Activated T-helper 17 cell treated with anti-CD3 and anti-CD28 coated beads, Interleukin-2, amount 50 U/mL, for 72 hours (primary cell): Measurements from ENCODE around the gene GTF2H4. TPM values are rescaled to one million over a fixed set of nuclear protein-coding genes. Genes with fewer than 3 reads are reported as not detected.
"Not testable (repeated sequence)": the region's sequence is repeated elsewhere in the genome, so short reads cannot be mapped to it uniquely, and the experiment has no call there.

Experiments used
- ATAC-seq: fragments of 150-1000 bp; cut with Tn5 transposase; replicated peaks from 2 replicates; pipeline ENCODE4 v1.10.0; 2021; ENCODE audit warnings: mild to moderate bottlenecking, moderate library complexity
- H3K27ac Mint-ChIP-seq: one replicate; pipeline ENCODE4 v1.8.0; 2022; ENCODE audit warnings: mixed read lengths
- H3K27me3 Mint-ChIP-seq: one replicate; pipeline ENCODE4 v1.8.0; 2022; ENCODE audit warnings: mixed read lengths
- H3K36me3 Mint-ChIP-seq: one replicate; pipeline ENCODE4 v1.8.0; 2022; ENCODE audit warnings: low read depth, mild to moderate bottlenecking, mixed read lengths
- H3K4me1 Mint-ChIP-seq: one replicate; pipeline ENCODE4 v1.8.0; 2022; ENCODE audit warnings: mixed read lengths
- H3K4me3 Mint-ChIP-seq: one replicate; pipeline ENCODE4 v1.8.0; 2022; ENCODE audit warnings: mild to moderate bottlenecking, mixed read lengths
- H3K9me3 Mint-ChIP-seq: one replicate; pipeline ENCODE4 v1.8.0; 2022; ENCODE audit warnings: mixed read lengths
- total RNA-seq, 2 donors: library from RNA; stranded (reverse); gene quantifications; one replicate each; pipeline ENCODE4 v1.2.3, GENCODE V29; 2022

Gene GTF2H4
- 10 to 100 TPM; 34.3 to 39.9 TPM for total RNA-seq

DNA sequence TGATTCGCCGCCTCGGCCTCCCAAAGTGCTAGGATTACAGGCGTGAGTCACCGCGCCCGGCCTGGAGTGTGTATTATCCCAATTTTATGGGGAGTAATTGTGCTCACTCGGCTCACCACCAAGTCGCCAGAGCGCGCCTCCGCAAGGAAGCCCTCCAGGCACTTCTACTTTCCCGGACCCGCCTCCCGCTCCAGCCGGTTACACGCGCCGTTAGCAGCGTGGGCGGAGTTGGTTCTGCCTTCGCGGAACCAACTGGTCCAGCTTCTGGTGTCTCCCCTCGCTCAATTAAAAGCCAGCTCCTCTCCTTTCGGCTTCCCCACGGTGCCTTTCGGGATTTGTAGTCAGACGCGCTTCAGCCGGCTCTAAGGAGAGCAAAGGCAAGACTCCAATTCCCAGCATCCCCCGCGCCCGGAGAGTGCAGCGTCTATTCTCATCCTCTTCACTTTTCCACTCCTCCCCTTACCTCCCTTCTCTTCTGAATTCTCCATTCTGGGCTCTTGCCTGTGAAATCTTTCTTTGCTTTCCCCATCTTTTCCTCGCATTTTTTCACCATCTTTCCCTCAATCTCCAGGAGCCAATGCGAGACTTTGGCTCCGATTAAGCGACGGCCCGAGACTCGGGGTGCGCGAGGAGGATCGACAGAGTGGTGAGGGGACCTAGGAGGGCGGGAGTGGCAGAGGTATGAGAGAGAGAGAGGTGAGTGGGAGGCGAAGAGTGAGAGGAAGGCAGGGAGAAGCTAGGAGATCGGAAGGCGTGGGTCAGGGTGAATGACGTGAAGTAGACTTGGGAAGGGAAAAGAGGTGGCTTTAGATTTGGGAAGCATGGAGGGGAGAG, at the start of gene GTF2H4:
Gene GTF2H4 (plus strand): TSS at position 450 of the 834 bp plus-strand sequence.
- no peaks in the 10 kb centered on the region for H3K9me3 Mint-ChIP-seq
- no peaks in the 10 kb centered on the region for H3K27me3 Mint-ChIP-seq
- peaks cover 14% of the 10 kb centered on the region for H3K4me1 Mint-ChIP-seq
- H3K36me3 Mint-ChIP-seq = peaks cover 43% of the 10 kb centered on the region
- H3K27ac Mint-ChIP-seq = peak within 1 kb of the TSS; percentile 94
- peak within 1 kb of the TSS; percentile 98 for H3K4me3 Mint-ChIP-seq
- ATAC-seq = peak; percentile 99

DNA sequence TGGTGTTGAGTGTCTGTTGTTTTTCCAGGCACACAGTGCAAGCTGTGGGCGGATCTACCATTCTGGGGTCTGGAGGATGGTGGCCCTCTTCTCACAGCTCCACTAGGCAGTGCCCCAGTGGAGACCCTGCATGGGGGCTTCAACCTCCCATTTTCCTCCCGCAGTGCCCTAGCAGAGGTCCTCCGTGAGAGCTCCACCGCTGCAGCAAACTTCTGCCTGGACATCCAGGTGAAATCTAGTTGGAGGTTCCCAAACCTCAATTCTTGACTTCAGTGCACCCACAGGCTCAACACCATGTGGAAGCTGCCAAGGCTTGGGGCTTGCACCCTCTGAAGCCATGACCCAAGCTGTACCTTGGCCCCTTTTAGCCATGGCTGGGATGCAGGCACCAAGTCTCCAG, 48.3 kb upstream of the GTF2H4 start:
- not testable (repeated sequence) for H3K9me3 Mint-ChIP-seq, ATAC-seq, H3K36me3 Mint-ChIP-seq, H3K27ac Mint-ChIP-seq, H3K4me3 Mint-ChIP-seq, H3K27me3 Mint-ChIP-seq
- peaks cover 16% of the 10 kb centered on the region for H3K4me1 Mint-ChIP-seq

DNA sequence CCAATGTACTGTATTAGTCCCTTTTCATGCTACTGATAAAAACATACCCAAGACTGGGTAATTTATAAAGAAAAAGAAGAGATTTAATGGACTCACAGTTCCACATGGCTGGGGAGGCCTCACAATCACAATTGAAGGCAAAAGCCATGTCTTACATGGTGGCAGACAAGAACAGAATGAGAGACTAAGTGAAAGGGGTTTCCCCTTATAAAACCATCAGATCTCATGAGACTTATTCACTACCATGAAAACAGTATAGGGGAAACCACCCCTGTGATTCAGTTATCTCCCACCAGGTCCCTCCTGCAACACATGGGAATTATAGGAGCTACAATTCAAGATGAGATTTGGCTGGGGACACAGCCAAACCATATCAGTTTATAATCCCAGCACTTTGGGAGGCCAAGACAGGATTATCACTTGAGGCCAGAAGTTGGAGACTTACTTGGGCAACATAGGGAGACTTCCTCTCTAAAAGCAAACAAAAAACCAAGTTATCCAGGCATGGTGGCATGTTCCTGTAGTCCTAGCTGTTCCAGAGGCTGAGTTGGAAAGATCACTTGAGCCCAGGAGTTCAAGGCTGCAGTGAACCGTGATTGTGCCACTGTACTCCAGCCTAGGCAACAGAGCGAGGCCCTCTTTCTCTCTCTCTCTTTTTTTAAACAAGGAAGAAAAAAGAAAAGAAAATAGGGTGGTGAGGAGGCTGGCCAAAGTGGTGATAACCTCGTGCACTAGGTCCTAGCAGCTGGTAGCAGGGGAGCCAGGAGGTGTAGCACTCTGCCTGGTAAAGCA, 46.6 kb upstream of the GTF2H4 start:
- peak; percentile 90 for ATAC-seq
- Mint-ChIP-seq H3K27me3 (no peaks in the 10 kb centered on the region), H3K36me3 (no peaks in the 10 kb centered on the region), H3K27ac (peak overlapping the region; percentile 73), H3K9me3 (peaks cover 10% of the 10 kb centered on the region), H3K4me3 (peak overlapping the region; percentile 62), H3K4me1 (peaks cover 16% of the 10 kb centered on the region)

DNA sequence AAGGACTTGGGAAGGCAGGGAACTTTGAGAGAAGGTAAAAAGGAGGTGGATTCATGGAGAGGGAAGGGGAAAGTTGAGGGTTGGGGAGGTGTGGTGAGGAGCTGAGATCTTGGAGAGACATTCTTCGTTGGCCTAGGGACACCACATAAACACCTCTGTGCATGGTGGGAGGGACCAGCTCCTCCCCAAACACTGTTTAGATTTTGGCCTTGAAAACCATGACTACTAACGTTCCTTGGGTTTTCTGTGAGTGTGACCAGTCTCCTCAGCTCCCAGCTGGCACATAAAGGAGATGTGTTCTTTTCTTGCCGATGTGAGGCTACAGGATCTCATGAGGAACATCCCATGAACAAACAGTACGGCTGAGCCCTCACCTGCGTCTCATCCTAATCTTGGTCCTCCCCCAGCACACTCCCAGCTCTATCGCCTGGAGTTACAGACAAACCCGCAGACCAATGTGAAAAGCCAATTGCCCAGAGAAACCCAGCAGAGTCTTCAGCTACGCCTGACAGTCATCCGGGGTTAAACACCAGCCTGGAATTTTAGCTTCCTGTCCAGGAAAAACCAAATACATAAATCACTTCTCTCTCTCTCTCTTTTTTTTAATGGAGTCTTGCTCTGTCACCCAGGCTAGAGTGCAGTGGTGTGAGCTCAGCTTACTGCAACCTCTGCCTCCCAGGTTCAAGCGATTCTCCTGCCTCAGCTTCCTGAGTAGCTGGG, 45.7 kb upstream of the GTF2H4 start:
- no peak overlapping the region for H3K4me3 Mint-ChIP-seq
- H3K36me3 Mint-ChIP-seq = no peaks in the 10 kb centered on the region
- peaks cover 10% of the 10 kb centered on the region for H3K9me3 Mint-ChIP-seq
- H3K4me1 Mint-ChIP-seq = peaks cover 16% of the 10 kb centered on the region
- no peak for ATAC-seq
- H3K27ac Mint-ChIP-seq = peak overlapping the region; percentile 73
- no peaks in the 10 kb centered on the region for H3K27me3 Mint-ChIP-seq

DNA sequence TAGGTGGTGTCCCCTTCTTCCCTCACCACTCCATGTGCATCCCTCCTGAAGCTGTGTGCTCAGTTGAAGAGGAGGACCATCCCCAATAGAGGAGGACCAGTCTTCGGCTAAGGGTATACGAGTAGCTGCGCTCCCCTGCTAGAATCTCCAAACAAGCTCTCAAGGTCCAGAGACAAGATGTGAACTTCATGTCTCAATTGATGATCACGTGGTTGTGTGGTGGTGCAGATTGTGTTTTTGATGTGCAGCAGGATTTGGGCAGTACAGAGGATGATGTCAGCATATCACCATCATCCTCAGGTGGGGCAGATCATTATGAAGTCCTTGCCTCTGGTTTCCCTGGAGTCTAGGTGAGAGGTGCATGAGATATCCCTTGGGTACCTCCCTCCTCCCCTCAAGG, 43.7 kb upstream of the GTF2H4 start:
- Mint-ChIP-seq H3K9me3 (peaks cover 6% of the 10 kb centered on the region), H3K27me3 (no peaks in the 10 kb centered on the region), H3K4me3 (no peak overlapping the region), H3K36me3 (no peaks in the 10 kb centered on the region), H3K27ac (no peak overlapping the region), H3K4me1 (peaks cover 11% of the 10 kb centered on the region)
- no peak for ATAC-seq

DNA sequence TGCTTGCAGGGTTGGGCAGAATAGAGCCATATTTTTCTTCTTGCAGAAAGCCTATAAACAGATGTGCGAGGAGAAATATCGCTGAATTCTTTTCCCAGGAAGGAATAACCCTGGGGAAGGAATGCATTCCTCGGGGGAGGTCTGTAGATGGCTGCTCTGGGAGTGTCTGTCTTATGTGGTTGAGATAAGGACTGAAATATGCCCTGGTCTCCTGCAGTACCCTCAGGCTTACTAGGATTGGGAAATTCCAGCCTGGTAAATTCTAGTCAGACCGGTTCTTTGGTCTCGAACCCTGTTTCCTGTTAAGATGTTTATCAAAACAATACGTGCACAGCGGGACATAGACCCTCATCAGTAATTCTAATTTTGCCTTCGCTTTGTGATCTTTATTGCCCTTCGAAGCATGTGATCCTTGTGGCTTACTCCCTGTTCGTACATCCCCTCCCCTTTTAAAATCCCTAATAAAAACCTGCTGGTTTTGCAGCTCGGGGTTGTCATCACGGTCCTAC, 38.7 kb upstream of the GTF2H4 start:
- not testable (repeated sequence) for H3K4me1 Mint-ChIP-seq, H3K27me3 Mint-ChIP-seq, ATAC-seq, H3K36me3 Mint-ChIP-seq, H3K9me3 Mint-ChIP-seq, H3K27ac Mint-ChIP-seq, H3K4me3 Mint-ChIP-seq

DNA sequence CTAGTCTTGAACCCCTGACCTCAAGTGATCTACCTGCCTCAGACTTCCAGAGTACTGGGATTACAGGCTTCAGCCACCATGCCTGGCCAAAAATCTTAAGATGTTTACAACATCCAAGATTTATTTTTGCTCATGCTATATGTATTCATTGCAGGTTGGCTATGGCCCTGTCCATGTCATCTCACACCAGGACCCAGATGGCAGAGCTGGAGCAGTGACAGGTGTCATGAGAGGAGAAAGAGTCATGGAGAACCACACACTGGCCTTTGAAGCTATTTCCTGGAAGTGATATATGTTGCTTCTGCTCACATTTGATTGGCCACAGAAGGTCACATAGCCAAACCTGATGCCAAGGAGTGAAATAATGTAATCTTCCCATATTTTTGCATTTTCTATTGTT, 37.5 kb upstream of the GTF2H4 start:
- no peaks in the 10 kb centered on the region for H3K36me3 Mint-ChIP-seq
- peak overlapping the region; percentile 78 for H3K27ac Mint-ChIP-seq
- peak; percentile 90 for ATAC-seq

DNA sequence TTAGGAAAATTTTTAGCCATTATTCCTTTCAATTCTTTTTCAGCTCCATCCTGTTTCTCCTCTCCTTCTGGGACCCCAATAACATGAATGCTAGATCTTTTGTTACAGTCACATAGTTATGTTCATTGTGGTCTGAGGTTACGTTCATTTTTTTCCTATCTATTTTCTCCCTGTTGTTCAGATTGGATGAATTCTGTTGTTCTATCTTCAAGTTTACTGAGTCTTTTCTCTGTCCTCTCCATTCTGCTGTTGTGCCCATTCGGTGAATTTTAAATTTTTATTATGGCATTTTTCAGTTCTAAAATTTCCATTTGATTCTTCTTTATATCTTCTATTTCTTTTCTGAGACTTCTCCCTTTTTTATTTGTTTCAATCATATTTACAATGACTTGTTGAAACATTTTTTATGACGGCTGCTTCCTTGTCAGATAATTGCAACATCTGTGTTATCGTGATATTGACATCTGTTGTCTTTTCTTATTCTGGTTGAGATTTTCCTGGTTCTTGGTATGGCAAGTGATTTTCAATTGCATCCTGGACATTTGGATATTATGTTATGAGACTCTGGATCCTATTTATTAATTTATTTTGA, 36.3 kb upstream of the GTF2H4 start:
- H3K4me3 Mint-ChIP-seq = peak overlapping the region; percentile 22
- peaks cover 7% of the 10 kb centered on the region for H3K9me3 Mint-ChIP-seq
- H3K4me1 Mint-ChIP-seq = peaks cover 8% of the 10 kb centered on the region
- H3K36me3 Mint-ChIP-seq = no peaks in the 10 kb centered on the region
- H3K27ac Mint-ChIP-seq = peak overlapping the region; percentile 78
- no peaks in the 10 kb centered on the region for H3K27me3 Mint-ChIP-seq
- no peak for ATAC-seq

More for the DNA sequence above, 37.5 kb upstream of the GTF2H4 start:
- Mint-ChIP-seq H3K9me3 (peaks cover 7% of the 10 kb centered on the region), H3K4me3 (peak overlapping the region; percentile 22), H3K27me3 (no peaks in the 10 kb centered on the region), H3K4me1 (peaks cover 8% of the 10 kb centered on the region)

DNA sequence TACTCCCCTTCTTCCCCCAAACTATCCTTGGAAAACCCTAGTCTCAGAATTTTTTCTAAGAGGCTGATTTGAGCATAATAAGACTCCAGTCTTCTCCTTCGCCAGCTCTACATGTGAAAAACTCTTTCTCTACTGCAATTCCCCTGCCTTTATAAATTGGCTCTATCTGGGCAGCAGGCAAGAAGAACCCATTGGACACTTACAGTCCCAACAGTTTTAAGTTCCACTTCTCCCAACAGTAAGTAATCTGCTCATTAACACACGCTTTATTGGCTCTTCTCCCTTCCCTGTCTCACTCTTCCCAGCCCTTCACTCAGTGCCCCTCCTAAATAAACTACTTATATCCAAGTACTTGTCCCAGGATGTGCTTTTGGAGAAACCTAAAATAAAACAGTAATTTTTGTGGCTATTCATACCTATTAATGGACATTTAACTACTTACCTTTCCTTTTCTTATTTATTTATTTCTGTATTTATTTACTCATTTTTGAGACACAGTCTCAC, 34.8 kb upstream of the GTF2H4 start:
- Mint-ChIP-seq H3K27me3 (no peaks in the 10 kb centered on the region), H3K27ac (peak overlapping the region; percentile 25), H3K9me3 (peaks cover 7% of the 10 kb centered on the region), H3K4me1 (peaks cover 16% of the 10 kb centered on the region), H3K36me3 (no peaks in the 10 kb centered on the region), H3K4me3 (no peak overlapping the region)
- ATAC-seq = no peak

DNA sequence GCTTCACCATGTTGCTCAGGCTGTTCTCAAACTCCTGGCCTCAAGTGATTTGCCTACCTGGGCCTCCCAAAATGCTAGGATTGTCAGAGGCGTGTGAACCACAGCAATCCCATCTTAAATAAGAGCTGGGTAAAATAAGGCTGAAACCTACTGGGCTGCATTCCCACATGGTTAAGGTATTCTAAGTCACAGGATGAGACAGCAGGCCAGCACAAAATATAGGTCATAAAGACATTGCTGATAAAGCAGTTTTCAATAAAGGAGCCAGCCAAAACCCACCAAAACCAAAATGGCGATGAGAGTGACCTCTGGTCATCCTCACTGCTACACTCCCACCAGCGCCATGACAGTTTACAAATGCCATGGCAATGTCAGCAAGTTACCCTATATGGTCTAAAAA, 34.2 kb upstream of the GTF2H4 start:
- peaks cover 16% of the 10 kb centered on the region for H3K4me1 Mint-ChIP-seq
- not testable (repeated sequence) for H3K27me3 Mint-ChIP-seq, H3K4me3 Mint-ChIP-seq, H3K36me3 Mint-ChIP-seq, H3K9me3 Mint-ChIP-seq, ATAC-seq, H3K27ac Mint-ChIP-seq

DNA sequence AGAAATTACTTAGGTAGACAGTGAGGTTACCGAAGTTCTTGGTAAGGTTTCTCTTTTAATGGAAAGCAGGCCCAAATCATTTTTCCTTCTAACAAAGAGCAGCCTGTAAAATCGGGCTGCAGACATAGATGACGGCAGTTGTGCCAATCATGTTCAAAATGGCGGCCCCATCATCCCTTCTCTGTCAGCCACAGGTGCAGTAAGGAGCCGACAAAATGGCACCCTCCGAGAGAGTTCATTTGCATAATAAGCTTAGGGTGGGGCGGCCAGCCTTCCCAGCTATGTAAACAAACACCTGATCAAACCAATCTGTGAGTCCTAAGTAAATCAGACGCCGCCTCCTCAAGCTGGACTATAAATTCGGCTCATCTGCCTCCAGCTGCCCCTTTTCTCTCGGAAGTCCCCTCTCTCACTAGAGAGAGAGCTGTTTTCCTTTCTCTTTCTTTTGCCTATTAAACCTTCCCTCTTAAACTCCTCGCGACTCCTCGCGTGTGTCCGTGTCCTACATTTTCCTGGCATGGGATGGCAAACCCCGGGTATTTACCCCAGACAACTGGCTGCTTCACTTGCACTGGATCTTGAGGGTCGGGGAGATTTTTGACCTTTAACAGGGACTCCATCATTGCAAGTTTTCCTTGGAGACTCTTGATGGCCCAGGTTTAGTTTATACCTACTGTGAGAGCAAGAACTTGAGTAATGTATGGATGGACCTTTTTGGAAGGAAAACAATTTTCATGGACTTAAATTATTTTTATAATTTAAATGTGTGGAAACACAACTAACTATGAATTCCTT, 32.6 kb upstream of the GTF2H4 start:
- ATAC-seq = no peak
- Mint-ChIP-seq H3K4me3 (no peak overlapping the region), H3K27me3 (no peaks in the 10 kb centered on the region), H3K9me3 (peaks cover 4% of the 10 kb centered on the region), H3K27ac (no peak overlapping the region), H3K36me3 (no peaks in the 10 kb centered on the region), H3K4me1 (peaks cover 16% of the 10 kb centered on the region)

DNA sequence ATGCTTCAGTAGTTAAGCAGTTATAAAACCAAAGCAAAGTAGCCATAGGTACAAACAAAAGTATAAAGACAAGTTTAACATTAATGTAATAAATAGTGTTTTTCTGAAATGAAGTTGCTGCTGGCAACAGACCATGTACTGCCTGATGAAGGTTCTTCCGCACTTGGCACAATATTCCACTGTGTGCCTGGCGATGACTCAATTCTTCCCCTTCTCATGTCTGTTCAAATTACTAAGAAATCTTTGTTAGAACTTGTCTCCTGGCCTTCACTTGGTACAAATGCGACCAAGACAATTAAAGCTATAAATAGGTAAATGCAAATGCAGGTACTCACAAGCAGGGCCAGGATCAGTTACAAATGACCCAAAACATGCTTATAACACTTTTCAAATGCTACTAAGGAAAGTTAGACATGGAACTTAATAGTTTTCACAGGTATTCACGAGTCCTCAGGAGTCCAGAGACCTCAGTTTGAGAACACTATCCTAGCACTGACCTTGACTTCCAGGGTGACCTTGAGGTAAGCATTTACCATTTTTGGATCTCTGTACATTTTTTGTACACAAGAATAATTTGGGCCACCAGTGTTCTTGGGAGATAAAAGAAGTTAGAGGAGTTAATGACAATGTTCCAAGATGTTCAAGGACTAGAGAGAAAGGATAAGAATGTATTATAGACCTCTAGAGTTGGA, 31.8 kb upstream of the GTF2H4 start:
- H3K4me3 Mint-ChIP-seq = peak overlapping the region; percentile 76
- H3K36me3 Mint-ChIP-seq = no peaks in the 10 kb centered on the region
- H3K9me3 Mint-ChIP-seq = peaks cover 4% of the 10 kb centered on the region
- peak overlapping the region; percentile 38 for H3K27ac Mint-ChIP-seq
- H3K4me1 Mint-ChIP-seq = peaks cover 16% of the 10 kb centered on the region
- ATAC-seq = no peak
- H3K27me3 Mint-ChIP-seq = no peaks in the 10 kb centered on the region
